ENCODE measurements around the gene TBC1D1.
A peak's percentile ranks its signal among the peaks of the same experiment; 100 is the strongest.

The TBC1D1 gene

DNA sequence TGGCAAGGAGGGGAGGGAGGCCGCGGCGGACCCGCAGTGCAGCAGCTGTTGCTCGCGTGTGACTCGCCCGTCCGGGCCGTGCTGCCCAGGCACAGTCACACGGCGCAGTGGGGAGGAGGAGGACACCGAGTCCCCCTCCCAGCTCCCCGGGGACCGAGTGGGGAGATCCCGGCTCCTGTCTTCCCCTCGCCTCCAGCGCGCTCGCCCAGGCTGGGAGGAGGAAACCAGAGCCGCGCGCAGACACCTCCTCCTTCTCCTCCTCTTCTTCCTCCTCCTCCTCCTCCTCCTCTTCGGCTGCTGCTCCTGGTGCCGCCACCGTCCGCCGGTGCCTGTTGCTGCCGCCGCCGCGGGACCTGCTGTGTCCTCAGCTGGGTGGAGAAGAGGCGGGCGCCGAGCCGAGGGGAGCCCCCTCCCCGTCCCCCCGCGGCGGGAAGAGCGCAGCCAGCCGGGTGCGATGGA is at the start of gene TBC1D1:
Gene TBC1D1, plus strand, starts transcription at position 284 of the 459 bp plus-strand sequence. CDS start 11,012 bp downstream, outside the sequence.
- H3K36me3 ChIP-seq (ENCODE audit: control insufficient read depth, low read length), result no peaks in the 10 kb centered on the region
- peaks cover 22% of the 10 kb centered on the region for H3K4me1 ChIP-seq (ENCODE audit: control insufficient read depth, low read length)
- peaks cover 11% of the 10 kb centered on the region; the same call in 1 of the 2 replicates for H3K27me3 ChIP-seq (ENCODE audit: control insufficient read depth, low read length)
- H3K4me2 ChIP-seq (ENCODE audit: low read length), result peak within 1 kb of the TSS; percentile 66
- no peaks in the 10 kb centered on the region for H3K9me3 ChIP-seq (ENCODE audit: control insufficient read depth, insufficient read depth, low read length)
- peaks cover 7% of the 10 kb centered on the region; the same call in 1 of the 2 replicates for H3F3A ChIP-seq (ENCODE audit: control insufficient read depth, insufficient read depth)
- H3K4me3 ChIP-seq (ENCODE audit: low read length), result peak within 1 kb of the TSS; percentile 75
- TF ChIP-seq EZH2phosphoT487 (IDR thresholded peaks at IDR 0.05; ENCODE audit: borderline replicate concordance, low read length), result no peak
- TF ChIP-seq, protein P1, sequence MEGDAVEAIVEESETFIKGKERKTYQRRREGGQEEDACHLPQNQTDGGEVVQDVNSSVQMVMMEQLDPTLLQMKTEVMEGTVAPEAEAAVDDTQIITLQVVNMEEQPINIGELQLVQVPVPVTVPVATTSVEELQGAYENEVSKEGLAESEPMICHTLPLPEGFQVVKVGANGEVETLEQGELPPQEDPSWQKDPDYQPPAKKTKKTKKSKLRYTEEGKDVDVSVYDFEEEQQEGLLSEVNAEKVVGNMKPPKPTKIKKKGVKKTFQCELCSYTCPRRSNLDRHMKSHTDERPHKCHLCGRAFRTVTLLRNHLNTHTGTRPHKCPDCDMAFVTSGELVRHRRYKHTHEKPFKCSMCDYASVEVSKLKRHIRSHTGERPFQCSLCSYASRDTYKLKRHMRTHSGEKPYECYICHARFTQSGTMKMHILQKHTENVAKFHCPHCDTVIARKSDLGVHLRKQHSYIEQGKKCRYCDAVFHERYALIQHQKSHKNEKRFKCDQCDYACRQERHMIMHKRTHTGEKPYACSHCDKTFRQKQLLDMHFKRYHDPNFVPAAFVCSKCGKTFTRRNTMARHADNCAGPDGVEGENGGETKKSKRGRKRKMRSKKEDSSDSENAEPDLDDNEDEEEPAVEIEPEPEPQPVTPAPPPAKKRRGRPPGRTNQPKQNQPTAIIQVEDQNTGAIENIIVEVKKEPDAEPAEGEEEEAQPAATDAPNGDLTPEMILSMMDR (IDR thresholded peaks at IDR 0.05; ENCODE audit: low read depth, low read length, poor library complexity, severe bottlenecking), result no peak
- H3K9me2 ChIP-seq (replicated peaks; ENCODE audit: control insufficient read depth, low read length), result no peaks in the 10 kb centered on the region
- peaks cover 22% of the 10 kb centered on the region for H3K79me2 ChIP-seq (ENCODE audit: control insufficient read depth, low read length)
- peak within 1 kb of the TSS; percentile 3; the same call in 1 of the 2 replicates for H3K27ac ChIP-seq (ENCODE audit: low read depth, low read length)
- H4K20me1 ChIP-seq (ENCODE audit: control insufficient read depth, insufficient read depth, low read depth, low read length), result no peaks in the 10 kb centered on the region

DNA sequence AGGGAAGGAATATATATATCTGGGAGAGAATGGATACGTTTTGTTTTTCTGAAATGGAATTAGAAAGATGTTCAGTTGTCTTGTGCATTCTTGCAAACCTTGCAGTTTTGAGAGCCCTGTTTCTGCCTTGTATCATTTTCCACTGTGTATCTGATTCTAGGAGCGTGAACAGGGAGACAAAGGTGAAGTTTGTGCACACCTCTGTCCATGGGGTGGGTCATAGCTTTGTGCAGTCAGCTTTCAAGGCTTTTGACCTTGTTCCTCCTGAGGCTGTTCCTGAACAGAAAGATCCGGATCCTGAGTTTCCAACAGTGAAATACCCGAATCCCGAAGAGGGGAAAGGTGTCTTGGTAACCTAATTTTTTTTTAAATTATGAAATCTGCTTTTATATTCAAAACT is 46.7 kb upstream of the TBC1D1 start:
- TF ChIP-seq EZH2phosphoT487 (IDR thresholded peaks at IDR 0.05; ENCODE audit: borderline replicate concordance, low read length), result no peak
- TF ChIP-seq, protein P1 (IDR thresholded peaks at IDR 0.05; ENCODE audit: low read depth, low read length, poor library complexity, severe bottlenecking), result no peak
- H3K36me3 ChIP-seq (ENCODE audit: control insufficient read depth, low read length), result peaks cover 68% of the 10 kb centered on the region
- H3K4me2 ChIP-seq (ENCODE audit: low read length), result no peak overlapping the region
- H3K4me1 ChIP-seq (ENCODE audit: control insufficient read depth, low read length), result no peaks in the 10 kb centered on the region
- H3K4me3 ChIP-seq (ENCODE audit: low read length), result no peak overlapping the region
- no peaks in the 10 kb centered on the region for H3K9me3 ChIP-seq (ENCODE audit: control insufficient read depth, insufficient read depth, low read length)
- H3K27ac ChIP-seq (ENCODE audit: low read depth, low read length), result no peak overlapping the region
- H3K79me2 ChIP-seq (ENCODE audit: control insufficient read depth, low read length), result no peaks in the 10 kb centered on the region
- H3K27me3 ChIP-seq (ENCODE audit: control insufficient read depth, low read length), result no peaks in the 10 kb centered on the region
- H4K20me1 ChIP-seq (ENCODE audit: control insufficient read depth, insufficient read depth, low read depth, low read length), result no peaks in the 10 kb centered on the region
- H3K9me2 ChIP-seq (replicated peaks; ENCODE audit: control insufficient read depth, low read length), result no peaks in the 10 kb centered on the region
- no peaks in the 10 kb centered on the region for H3F3A ChIP-seq (ENCODE audit: control insufficient read depth, insufficient read depth)

- Histone ChIP-seq H3K79me2 (ENCODE audit: control insufficient read depth, low read length) (no peaks in the 10 kb centered on the region), H3K9me2 (replicated peaks; ENCODE audit: control insufficient read depth, low read length) (no peaks in the 10 kb centered on the region), H3K4me3 (ENCODE audit: low read length) (no peak overlapping the region), H3F3A (ENCODE audit: control insufficient read depth, insufficient read depth) (no peaks in the 10 kb centered on the region), H3K36me3 (ENCODE audit: control insufficient read depth, low read length) (peaks cover 69% of the 10 kb centered on the region), H3K4me1 (ENCODE audit: control insufficient read depth, low read length) (no peaks in the 10 kb centered on the region), H3K27me3 (ENCODE audit: control insufficient read depth, low read length) (no peaks in the 10 kb centered on the region), H3K27ac (ENCODE audit: low read depth, low read length) (no peak overlapping the region), H4K20me1 (ENCODE audit: control insufficient read depth, insufficient read depth, low read depth, low read length) (no peaks in the 10 kb centered on the region), H3K4me2 (ENCODE audit: low read length) (no peak overlapping the region), H3K9me3 (ENCODE audit: control insufficient read depth, insufficient read depth, low read length) (no peaks in the 10 kb centered on the region)
- TF ChIP-seq, protein P1 (IDR thresholded peaks at IDR 0.05; ENCODE audit: low read depth, low read length, poor library complexity, severe bottlenecking), result no peak
- TF ChIP-seq EZH2phosphoT487 (IDR thresholded peaks at IDR 0.05; ENCODE audit: borderline replicate concordance, low read length), result no peak
These were observed 45.7 kb upstream of the TBC1D1 start for GRCh38 chr4:37845201-37845600.

Data from DOHH2 (cell line).